Activated T-cell treated with anti-CD3 and anti-CD28 coated beads for 48 hours (primary cell): Measurements from ENCODE around the gene GPR37L1.

Source experiments
- DNase-seq: peaks from one replicate; pipeline ENCODE4 v3.0.0-alpha.2; 2020; ENCODE audit warnings: low read depth

GPR37L1 gene, protein sequence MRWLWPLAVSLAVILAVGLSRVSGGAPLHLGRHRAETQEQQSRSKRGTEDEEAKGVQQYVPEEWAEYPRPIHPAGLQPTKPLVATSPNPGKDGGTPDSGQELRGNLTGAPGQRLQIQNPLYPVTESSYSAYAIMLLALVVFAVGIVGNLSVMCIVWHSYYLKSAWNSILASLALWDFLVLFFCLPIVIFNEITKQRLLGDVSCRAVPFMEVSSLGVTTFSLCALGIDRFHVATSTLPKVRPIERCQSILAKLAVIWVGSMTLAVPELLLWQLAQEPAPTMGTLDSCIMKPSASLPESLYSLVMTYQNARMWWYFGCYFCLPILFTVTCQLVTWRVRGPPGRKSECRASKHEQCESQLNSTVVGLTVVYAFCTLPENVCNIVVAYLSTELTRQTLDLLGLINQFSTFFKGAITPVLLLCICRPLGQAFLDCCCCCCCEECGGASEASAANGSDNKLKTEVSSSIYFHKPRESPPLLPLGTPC

DNA sequence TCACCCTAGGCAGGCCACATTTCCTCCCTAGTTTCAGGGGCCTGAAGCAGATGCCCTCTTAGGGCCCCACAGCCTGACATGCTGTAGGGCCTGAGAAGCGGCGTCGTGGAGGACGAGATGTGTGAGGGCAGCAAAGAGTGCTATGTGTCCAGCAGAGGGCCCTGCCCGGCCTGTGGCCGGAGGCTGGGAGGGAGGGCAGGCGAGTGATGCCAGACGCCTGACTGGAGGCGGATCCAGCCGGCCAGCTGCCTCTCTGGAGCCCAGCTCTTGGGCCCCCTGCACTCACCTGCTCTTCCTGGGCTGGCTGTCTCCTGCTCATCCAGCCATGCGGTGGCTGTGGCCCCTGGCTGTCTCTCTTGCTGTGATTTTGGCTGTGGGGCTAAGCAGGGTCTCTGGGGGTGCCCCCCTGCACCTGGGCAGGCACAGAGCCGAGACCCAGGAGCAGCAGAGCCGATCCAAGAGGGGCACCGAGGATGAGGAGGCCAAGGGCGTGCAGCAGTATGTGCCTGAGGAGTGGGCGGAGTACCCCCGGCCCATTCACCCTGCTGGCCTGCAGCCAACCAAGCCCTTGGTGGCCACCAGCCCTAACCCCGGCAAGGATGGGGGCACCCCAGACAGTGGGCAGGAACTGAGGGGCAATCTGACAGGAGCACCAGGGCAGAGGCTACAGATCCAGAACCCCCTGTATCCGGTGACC lies at the start of gene GPR37L1:
TSS of gene GPR37L1 (plus strand) at position 279 of the 697 bp plus-strand sequence. CDS start at position 326, 47 bp downstream.
- DNase-seq, result no peak

DNA sequence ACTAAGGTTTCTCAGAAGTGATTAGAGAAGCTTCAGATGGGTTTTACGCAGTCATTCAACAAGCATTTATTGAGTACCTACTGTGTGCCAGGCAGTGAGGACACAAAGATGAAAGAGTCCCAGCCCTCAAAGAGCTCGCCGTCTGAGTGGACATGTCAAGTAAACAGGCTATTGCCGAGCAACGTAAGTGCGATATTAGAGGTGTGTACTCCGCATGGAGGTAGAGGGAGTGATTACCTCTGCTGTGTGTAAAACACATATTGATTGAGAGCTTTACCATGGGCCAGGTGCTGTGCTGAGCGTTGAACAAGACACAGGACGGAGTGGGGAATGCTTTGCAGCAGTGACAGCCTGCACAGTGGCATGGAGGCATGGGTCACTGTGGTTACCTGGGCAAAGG lies 49.5 kb upstream of the GPR37L1 start:
- DNase-seq, result no peak

DNA sequence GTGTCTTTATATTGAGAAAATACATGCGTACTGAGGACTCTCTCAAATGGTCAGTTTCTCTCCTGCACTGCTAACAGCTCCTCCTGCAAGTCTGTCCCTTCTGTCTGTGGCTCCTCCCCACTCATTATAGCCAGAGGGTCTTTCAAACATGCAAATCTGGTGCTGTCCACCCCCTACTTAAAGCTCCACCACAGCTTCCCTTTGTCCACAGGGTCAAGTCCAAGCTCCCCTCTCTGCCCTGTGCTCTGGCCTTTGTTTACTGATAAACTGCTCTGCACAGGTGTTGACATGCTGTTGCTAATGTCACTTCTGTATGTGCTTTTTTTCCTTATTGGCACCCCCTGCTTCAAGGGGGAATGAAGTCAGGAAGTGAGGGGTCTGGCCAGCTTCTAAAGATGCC lies 47.7 kb upstream of the GPR37L1 start:
- DNase-seq, result no peak

DNA sequence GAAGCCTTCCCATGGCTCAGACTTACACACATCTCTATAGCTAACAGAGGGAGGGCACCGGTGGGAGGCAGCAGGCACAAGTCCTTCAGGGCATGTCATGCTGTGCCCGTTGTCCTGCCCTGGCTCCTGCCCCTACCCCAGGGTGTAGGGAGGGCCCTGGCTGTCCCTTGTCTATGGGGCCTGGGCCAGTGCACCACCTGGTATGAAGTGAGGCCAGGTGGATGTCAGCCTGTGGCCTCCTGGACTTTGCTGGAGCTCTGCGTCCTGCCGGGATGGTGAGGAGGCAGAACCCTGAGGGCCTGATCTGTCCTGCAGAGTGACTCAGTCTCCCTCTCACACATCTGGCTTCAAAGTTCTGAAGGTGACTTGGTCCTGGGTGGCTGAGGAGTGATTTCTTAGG lies 47.3 kb upstream of the GPR37L1 start:
- no peak for DNase-seq

DNA sequence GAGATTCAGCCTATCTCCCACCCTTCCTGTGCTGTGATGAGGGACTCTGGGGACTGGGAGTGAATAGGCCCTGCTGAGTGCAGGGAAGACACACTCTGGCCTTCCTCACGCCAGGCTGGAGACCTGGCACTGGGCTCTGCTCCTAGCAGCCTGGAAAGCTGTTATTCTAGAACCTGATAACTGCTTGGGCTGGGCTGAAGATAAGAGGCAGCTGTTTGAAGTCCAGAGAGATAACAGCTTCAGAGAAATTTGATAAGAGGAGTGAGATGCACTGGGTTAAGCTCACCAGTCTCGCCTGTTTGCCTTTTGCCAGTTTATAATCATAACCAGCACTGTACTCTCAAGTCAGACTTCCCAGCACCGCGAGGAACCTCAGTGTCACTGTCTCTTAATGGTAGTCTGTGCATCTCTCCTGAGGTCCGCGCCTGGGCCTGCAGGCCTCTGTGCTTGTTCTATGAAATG lies 46.6 kb upstream of the GPR37L1 start:
- no peak for DNase-seq

DNA sequence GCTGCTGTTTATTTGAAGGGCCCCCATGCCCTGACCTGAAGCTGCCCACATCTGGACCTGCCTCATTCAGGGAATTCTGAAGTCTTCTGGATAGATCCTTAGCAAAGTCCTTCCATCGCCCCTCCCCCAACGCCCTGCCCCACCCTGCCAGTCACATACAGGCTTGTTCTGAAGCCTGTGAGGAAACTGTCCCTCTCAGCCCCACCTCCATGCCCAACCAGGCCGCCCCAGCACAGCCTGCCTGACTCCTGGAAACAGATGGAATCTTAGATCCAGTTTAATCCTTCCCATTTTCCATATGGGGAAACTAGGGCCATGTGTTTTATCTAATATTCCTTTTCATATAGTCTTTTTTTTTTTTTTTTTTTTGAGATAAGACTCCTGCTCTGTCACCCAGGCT lies 44.5 kb upstream of the GPR37L1 start:
- no peak for DNase-seq

DNA sequence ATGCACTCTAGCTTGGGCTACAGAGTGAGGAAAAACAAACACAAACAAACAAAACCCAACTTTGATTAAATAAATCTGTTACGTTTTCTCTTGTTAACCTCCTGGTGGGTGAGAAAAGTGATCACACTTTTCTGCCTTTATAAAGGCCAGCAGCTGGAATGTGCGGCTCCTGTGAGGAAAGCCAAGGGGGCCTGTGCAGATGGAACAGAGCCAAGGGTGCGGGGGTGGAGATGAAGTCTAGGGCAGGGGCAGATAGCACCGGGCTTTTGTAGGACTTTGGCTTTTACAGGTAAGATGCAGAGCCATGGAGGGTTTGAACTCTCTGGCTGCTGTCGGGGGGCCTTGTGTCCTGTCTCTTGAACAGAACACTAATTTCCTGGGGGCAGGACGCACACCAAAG lies 40.7 kb upstream of the GPR37L1 start:
- DNase-seq, result no peak

DNA sequence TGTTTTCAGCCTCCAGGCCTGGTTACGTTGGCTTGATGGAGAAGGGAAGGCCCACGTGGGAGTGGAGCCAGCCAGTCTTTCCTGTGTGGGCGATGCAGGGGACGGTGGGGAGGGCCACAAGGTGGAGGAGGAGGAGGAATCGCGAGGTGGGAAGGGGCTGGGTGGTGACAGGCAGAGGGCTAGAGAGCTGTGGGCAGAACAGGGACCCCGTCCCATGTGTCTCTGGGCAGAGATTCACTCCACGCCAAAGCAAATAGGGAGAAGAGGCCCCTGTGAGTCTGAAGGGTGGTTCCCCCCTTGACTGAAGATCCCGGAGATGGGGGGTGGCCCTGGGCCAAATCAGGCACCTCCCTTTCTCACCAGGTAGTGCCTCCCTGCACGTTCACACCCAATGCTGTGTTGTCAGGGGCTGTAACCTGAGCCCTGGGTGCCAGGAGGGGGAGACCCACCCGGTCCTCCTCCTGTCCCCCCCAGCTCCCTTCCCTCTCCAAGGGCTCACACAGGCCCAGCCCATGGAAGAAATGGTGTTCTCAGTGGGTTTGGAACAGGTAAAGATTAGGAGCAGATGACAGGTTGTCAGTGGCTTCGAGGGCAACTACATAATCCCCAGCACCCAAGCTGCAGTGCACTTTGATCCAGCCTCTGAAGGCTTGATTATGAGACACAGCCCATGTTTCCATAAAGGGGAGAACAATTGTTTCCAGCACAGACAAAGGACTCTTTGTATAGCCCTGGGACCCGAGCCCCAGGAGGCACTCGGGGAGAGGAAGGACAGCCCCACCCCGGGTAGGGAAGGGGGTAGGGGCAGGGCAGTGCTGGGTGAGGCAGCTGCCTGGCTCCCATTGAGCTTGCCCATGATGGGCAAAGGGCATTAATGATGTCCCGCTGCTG lies 37.7 kb upstream of the GPR37L1 start:
- no peak for DNase-seq

DNA sequence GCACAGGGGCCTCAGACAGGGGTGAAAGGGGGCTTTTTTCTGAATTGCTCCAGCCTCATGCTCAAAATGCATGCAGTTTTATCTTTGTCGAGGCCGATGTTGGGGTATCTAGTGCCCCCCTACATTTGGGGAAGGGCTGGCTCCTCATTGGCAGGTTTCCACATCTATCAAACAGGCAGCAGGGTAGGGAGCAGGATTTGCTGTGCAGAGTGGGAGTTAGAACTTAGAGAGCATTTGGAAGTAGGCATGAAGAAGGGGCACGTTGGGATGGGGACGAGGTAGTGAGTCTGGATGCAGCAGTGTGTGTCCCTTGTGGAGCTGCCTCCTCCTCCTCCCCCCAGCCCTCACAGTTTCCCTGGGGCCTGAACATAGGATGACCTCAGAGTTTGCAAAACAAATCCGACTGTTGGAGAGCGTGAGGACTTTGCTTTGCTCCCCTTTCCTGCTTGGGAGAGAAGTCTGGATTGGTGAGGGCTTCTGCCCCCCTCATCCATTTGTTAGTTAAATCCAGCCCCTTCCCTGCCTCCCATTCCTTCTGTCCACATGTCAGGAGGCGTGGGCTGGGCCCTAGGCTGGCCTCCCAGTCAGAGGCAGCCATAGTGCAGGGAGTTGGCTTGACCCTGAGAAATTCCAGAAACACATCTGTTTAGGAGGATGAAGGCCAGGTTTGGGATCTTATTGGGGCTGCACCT lies 36.9 kb upstream of the GPR37L1 start:
- DNase-seq, result no peak

DNA sequence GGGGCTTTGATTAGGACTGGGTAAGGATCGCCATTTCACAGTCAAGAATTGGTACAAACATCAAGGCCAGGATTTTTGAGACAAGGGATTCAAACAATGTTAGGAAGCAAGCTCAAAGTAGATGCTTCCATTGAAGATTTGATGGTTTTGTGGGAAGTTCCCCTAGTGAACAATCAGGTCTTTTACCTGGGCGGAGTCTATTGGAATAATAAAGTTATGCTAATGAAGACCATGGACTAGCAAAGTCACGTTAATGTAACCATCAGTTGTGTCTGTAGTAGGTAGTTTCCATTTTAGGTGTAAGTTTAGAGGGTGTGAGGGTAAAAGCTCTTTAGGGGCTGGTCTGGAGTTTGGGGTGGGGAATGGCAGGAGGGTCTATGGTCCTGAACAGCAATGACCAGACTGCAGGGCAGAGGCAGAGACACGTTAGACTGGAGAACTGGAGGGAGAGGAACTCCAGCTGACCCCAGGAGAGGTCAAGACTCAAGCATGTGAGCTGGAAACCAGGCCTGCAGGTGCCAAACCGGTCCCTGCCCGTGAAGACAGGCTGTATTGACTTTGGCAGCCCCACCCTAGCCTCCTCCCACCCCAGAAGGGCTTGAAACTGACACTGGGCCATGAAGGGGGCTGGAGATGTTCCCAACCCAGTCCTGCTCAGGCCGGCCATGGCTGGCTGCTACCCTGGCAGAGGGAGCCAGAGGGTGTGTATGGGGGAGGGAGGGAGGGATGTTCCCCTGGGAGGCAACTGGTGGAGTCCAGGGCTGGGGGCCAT lies 36.0 kb upstream of the GPR37L1 start:
- DNase-seq, result no peak

DNA sequence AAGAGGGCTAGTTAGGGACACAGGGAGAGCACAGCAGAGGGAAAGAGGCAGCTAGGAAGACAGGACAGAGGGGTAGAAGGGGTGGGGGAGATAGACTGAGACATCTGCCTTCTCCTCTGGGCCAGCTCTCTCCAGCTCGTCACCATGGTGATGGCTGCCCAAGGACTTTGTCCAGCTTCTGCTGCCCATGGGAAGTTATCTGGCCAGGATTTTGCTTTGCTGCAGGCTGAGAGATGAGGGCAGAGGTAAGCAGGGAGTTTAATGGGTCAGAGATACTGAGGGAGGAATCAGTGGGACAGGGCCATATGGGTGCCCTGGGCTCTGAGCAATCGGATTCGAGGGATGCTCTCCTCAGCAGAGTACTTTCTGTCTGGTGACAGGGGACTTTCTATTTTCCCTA lies 34.5 kb upstream of the GPR37L1 start:
- no peak for DNase-seq

DNA sequence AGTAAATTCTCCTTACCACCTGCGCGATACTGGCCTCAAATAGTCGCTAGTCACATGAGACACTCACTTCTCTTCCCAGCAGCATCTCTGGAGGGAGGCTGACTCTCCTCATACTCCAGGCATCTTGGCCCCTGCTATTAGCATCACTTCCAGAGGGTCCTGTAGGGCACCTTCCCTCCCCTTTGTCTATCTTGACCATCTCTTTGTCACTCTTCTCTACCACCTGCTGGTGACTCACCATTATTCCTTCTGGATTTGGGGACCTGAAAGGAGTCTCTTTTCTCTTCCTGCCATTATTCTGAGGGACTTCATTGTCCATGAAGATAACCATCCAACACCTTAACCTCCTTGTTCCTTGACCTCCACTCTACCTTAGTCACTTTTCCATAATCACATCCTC lies 31.7 kb upstream of the GPR37L1 start:
- no peak for DNase-seq

DNA sequence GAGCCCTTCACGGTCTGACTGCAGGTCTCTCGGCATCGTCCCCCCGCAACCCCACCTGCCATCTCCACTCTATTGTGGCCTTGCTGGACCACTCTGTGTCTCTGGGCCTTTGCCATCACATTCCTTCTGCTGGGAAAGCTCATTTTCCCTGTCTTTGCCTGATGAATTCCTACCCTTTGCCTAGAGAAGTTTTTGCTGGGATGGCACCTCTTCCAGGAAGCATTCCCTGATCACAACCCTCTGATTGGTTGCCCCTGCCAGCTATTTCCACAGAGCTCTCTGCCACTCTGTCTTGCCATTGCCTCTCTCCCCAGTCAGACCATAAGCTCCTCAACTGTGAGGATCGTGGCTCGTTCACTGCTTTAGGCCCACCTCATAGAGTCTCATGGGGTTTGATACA lies 28.9 kb upstream of the GPR37L1 start:
- no peak for DNase-seq

DNA sequence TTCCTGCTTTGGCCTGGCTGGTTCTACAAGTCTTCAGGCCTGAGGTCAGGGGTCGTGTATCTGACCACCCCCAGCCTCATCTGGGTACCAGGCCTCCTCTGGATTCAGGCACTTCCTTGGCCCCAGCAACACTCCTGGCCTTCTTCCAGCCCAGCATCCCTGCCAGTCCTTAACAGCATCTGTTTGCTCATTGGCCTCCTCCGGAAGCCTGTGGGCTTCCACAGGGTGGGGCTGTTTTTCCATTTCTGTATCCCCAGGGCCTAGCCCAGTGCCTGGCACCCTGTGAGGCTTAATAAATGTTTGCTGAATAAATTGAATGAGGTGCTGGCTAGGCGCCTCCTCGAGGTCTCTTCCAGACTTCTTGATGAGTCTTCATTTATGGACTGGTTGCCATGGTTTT lies 21.5 kb upstream of the GPR37L1 start:
- DNase-seq, result no peak

DNA sequence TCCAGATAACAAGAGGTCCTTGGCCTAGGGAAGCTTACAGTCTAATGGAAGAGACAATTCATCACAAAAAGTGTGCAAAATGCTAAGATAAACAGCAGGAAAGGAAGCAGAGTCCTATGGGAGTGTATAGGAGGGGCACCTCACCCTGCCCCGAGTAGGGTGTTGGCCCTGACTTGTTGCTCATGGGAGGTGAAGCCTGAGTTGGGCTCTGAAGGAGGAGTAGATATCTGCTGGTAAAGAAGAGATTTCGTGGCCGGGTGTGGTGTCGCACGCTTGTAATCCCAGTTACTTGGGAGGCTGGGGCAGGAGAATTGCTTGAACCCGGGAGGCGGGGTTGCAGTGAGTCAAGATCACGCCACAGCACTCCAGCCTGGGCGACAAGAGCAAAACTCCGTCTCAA lies 18.6 kb upstream of the GPR37L1 start:
- no peak for DNase-seq

DNA sequence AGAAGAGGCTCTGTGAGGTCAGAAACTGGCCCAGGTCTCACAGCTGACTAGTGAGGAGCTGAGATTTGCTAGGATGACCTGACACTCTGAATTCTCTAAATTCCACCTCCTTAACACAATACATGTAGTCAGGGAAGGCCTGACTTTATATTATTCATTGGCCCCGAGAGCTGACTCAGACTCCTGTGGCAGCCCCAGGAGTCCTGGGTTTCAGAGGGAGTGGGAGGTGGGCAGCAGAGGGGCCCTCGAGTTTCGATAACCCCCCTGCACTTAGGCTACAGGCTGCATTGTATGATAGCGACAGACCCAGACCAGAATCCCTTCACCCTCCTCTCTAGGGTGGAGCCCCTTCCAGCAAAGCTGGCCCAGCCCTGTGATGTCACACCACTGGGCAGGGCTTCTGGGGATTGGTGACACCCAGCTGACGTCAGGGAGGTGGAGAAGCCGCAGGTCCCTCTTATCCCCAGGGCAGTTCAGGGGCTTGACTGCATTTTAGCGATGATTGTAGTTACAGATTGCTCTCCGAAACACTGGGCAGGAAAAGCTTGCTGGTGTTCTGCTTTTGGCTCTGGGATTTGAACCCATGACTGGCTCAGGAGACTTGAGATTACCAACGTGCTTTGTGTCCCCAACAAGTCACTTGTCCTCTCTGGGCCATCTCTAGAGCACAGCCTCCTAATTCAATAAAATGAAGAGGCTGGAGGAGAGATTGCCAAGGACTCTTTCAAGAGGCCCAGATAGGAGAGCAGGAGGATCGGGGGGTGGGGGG lies 17.0 kb upstream of the GPR37L1 start:
- no peak for DNase-seq

DNA sequence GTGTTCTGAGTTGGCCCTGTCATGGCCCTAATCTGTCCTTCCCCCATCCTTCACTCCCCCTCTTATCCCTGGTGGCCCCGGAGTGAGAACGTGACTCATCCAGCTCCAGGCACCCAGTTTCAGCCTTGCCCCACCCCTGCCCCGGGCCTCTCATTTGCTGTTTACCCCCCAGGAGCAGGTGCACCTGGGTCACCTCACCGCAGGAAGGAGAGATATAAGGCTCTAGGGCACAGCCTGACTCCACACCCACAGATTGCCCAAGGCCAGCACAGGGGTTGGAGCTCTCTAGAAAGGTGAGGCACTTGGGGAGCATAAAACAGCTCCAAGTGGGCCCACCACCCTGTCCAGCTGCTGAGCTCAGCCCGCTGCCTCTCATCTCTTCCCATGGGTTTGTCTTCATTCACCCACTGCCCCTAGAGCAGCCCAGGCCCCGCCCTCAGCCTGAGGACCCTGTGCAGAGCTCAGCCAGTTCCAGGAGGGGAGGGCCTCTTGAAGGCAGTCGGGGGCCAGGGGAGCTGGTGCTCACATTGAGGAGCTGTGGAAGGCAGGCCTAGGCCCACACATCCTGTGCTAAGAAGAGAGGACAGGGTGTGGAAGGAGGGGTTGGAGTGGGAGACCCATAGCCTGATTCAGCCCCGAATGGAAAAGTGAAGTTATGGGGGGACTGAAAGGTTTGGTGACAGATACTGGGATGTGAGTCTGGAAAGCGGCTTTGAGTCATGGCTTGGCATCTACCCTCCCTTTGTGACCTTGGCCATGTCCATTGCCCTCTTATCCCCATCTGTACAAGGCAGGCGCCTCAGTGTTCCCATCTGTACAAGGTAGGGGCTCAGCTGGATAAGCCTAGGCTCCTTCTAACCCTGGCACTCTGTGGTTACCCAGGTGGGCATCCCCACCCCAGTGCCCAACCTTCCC lies 16.1 kb upstream of the GPR37L1 start:
- no peak for DNase-seq

DNA sequence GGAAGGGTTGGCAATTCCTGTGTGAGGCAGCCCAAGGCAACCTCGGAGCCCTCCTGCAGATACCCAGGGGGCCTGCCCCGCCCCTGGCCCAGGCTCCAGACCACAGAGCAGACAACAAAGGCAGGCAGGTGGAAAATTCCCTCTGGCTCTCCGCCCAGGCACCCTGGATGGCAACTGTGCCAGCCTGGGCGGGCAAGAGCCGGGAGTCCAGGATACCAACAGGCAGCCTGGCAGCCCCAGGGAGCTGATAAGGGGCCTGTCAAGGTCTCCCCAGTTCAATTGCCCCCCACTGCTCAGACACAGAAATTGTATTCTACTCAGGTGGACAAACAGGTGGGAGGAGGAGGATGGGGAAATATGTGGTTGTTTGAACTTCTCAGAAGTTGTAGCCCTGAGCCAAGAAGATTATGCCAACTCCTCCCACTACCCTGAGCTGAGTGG lies 15.4 kb upstream of the GPR37L1 start:
- DNase-seq, result no peak
